ENCODE results near the gene SMYD4.

GRCh38 chr17:1875597-1875996, 45.9 kb upstream of the SMYD4 start:
- TF ChIP-seq CTCF (IDR thresholded peaks at IDR 0.05), result no peak
- TF ChIP-seq POLR2A (IDR thresholded peaks at IDR 0.05), result no peak
